Upper lobe of left lung (tissue), 4 donors: ENCODE data around the gene SLC17A9.

Source experiments
- CTCF ChIP-seq, 6 experiments: fragments of 450-650 bp in 4 of 6; fragments of 200-600 bp in 2 of 6; sonication (generic) in 2 of 6; IDR thresholded peaks; one replicate each; pipeline ENCODE4 v1.5.1; 2016 to 2019; ENCODE audit warnings: antibody characterized with exemption in 6 of 6
- POLR2A ChIP-seq, 4 donors: fragments of 450-650 bp; IDR thresholded peaks; one replicate each; pipeline ENCODE4 v1.5.1; 2016 to 2017; ENCODE audit warnings: antibody characterized with exemption in 4 of 4, mild to moderate bottlenecking in 2 of 4
- POLR2AphosphoS5 ChIP-seq, 2 donors: sonication (generic); formaldehyde crosslinking; IDR thresholded peaks; one replicate each; pipeline ENCODE4 v1.5.1; 2017; ENCODE audit warnings: antibody characterized with exemption in 2 of 2

GRCh38 chr20:62929051-62929538 lies 23.4 kb upstream of the SLC17A9 start:
- TF ChIP-seq CTCF (IDR thresholded peaks at IDR 0.05) (no peak), POLR2AphosphoS5 (IDR thresholded peaks at IDR 0.05) (peak; percentile 45 to 57), POLR2A (IDR thresholded peaks at IDR 0.05) (peak in 2 of 4 donors; percentile 28 to 45)
